ENCODE data around the gene CATSPERD. TPM values are rescaled to one million over a fixed set of nuclear protein-coding genes. Genes with fewer than 3 reads are reported as not detected.

Gene CATSPERD
- total RNA-seq, 2 donors from 2014 or later = not detected

GRCh38 chr19:5798244-5798643 is 77.8 kb downstream of the CATSPERD start:
- intact Hi-C loops (cut with DNase I) = no loop called here
- no peak for DNase-seq (ENCODE audit: low spot score)

GRCh38 chr19:5799247-5800241 is 79.1 kb downstream of the CATSPERD start:
- intact Hi-C loops (cut with DNase I) = no loop called here
- no peak for DNase-seq (ENCODE audit: low spot score)

- intact Hi-C loops (cut with DNase I) = no loop called here
- DNase-seq (ENCODE audit: low spot score) = no peak
These were observed 80.2 kb downstream of the CATSPERD start for GRCh38 chr19:5800361-5801270.

- DNase-seq (ENCODE audit: low spot score) = no peak
- intact Hi-C loops (cut with DNase I) = no loop called here
These were observed 81.6 kb downstream of the CATSPERD start for GRCh38 chr19:5801796-5802619.

- intact Hi-C loops (cut with DNase I) = no loop called here
- no peak for DNase-seq (ENCODE audit: low spot score)
These were observed 83.0 kb downstream of the CATSPERD start for GRCh38 chr19:5803441-5803751.

GRCh38 chr19:5803752-5804515 is 83.5 kb downstream of the CATSPERD start:
- intact Hi-C loops (cut with DNase I) = loop anchor here in 1 of 2 donors (2.0 kb wide), 1 partner anchor 89 kb away; no protein-coding TSS in a partner anchor

GRCh38 chr19:5804516-5805461 is 84.4 kb downstream of the CATSPERD start, which contains the start of gene NRTN:
Gene NRTN (plus strand): TSS chr19:5805067. CDS start chr19:5824166, 19,099 bp downstream.
- intact Hi-C loops (cut with DNase I) = loop anchor here (2.0 to 5.0 kb wide), 2 partner anchors 88 kb away; no protein-coding TSS in a partner anchor
- DNase-seq (ENCODE audit: low spot score) = no peak

More at GRCh38 chr19:5803752-5804515, 83.5 kb downstream of the CATSPERD start:
- peak; percentile 94 for DNase-seq (ENCODE audit: low spot score)

- intact Hi-C loops (cut with DNase I) = loop anchor here (2.0 to 5.0 kb wide), 2 partner anchors 87 kb away; no protein-coding TSS in a partner anchor
- no peak for DNase-seq (ENCODE audit: low spot score)
These were observed 85.2 kb downstream of the CATSPERD start for GRCh38 chr19:5805462-5806132.

GRCh38 chr19:5806133-5806489 is 85.7 kb downstream of the CATSPERD start:
- intact Hi-C loops (cut with DNase I) = loop anchor here in 1 of 2 donors (5.0 kb wide), 1 partner anchor 86 kb away; no protein-coding TSS in a partner anchor

GRCh38 chr19:5806905-5807304 is 86.5 kb downstream of the CATSPERD start:
- intact Hi-C loops (cut with DNase I) = loop anchor here in 1 of 2 donors (5.0 kb wide), 1 partner anchor 85 kb away; no protein-coding TSS in a partner anchor
- DNase-seq (ENCODE audit: low spot score) = no peak

More at GRCh38 chr19:5806133-5806489, 85.7 kb downstream of the CATSPERD start:
- DNase-seq (ENCODE audit: low spot score) = no peak

- no peak for DNase-seq (ENCODE audit: low spot score)
These were observed 87.8 kb downstream of the CATSPERD start for GRCh38 chr19:5808120-5808816.

GRCh38 chr19:5809053-5809452 is 88.6 kb downstream of the CATSPERD start:
- intact Hi-C loops (cut with DNase I) = loop anchor here in 1 of 2 donors (5.0 kb wide), 1 partner anchor 83 kb away; no protein-coding TSS in a partner anchor
- no peak for DNase-seq (ENCODE audit: low spot score)

More at GRCh38 chr19:5808120-5808816, 87.8 kb downstream of the CATSPERD start:
- intact Hi-C loops (cut with DNase I) = loop anchor here in 1 of 2 donors (5.0 kb wide), 1 partner anchor 84 kb away; no protein-coding TSS in a partner anchor

GRCh38 chr19:5809469-5809868 is 89.0 kb downstream of the CATSPERD start:
- intact Hi-C loops (cut with DNase I) = loop anchor here in 1 of 2 donors (5.0 kb wide), 1 partner anchor 83 kb away; no protein-coding TSS in a partner anchor
- no peak for DNase-seq (ENCODE audit: low spot score)

- intact Hi-C loops (cut with DNase I) = no loop called here
- no peak for DNase-seq (ENCODE audit: low spot score)
These were observed 90.7 kb downstream of the CATSPERD start for GRCh38 chr19:5811117-5811516.

GRCh38 chr19:5814123-5814851 is 93.8 kb downstream of the CATSPERD start:
- no peak for DNase-seq (ENCODE audit: low spot score)
- intact Hi-C loops (cut with DNase I) = no loop called here
